ENCODE results near the gene SLFN5.
"Not testable (repeated sequence)": the region's sequence is repeated elsewhere in the genome, so short reads cannot be mapped to it uniquely, and the experiment has no call there.

The SLFN5 gene

GRCh38 chr17:35294756-35295155 lies 51.9 kb downstream of the SLFN5 start:
- DNase-seq = no peak

GRCh38 chr17:35295686-35296085 lies 52.8 kb downstream of the SLFN5 start:
- DNase-seq = no peak

GRCh38 chr17:35297666-35298065 lies 54.8 kb downstream of the SLFN5 start:
- DNase-seq = no peak

- no peak for DNase-seq
Measured at GRCh38 chr17:35298639-35299038, 55.8 kb downstream of the SLFN5 start.

- DNase-seq = no peak
Measured at GRCh38 chr17:35299135-35299534, 56.3 kb downstream of the SLFN5 start.

- not testable (repeated sequence) for DNase-seq
Measured at GRCh38 chr17:35309345-35309744, 66.5 kb downstream of the SLFN5 start.

GRCh38 chr17:35312346-35312745 lies 69.5 kb downstream of the SLFN5 start:
- DNase-seq = no peak

GRCh38 chr17:35312790-35313711 lies 70.2 kb downstream of the SLFN5 start:
- peak; percentile 84 for DNase-seq

- peak; percentile 61 for DNase-seq
Measured at GRCh38 chr17:35313875-35314409, 71.1 kb downstream of the SLFN5 start.

GRCh38 chr17:35314415-35315216 lies 71.7 kb downstream of the SLFN5 start:
- DNase-seq = no peak

- DNase-seq = no peak
Measured at GRCh38 chr17:35315283-35315682, 72.4 kb downstream of the SLFN5 start.

GRCh38 chr17:35315971-35316370 lies 73.1 kb downstream of the SLFN5 start:
- DNase-seq = no peak

- no peak for DNase-seq
Measured at GRCh38 chr17:35322749-35323148, 79.9 kb downstream of the SLFN5 start.
